G401.6 (cell line): ENCODE results near the gene PRTN3.
"Not testable (repeated sequence)": the region's sequence is repeated elsewhere in the genome, so short reads cannot be mapped to it uniquely, and the experiment has no call there.

ENCODE experiments used
- FAIRE-seq: peaks from 2 replicates; lab custom pipeline; 2012; peaks lifted over from hg19 to GRCh38; lab: Jason Lieb, UNC

PRTN3 gene

DNA sequence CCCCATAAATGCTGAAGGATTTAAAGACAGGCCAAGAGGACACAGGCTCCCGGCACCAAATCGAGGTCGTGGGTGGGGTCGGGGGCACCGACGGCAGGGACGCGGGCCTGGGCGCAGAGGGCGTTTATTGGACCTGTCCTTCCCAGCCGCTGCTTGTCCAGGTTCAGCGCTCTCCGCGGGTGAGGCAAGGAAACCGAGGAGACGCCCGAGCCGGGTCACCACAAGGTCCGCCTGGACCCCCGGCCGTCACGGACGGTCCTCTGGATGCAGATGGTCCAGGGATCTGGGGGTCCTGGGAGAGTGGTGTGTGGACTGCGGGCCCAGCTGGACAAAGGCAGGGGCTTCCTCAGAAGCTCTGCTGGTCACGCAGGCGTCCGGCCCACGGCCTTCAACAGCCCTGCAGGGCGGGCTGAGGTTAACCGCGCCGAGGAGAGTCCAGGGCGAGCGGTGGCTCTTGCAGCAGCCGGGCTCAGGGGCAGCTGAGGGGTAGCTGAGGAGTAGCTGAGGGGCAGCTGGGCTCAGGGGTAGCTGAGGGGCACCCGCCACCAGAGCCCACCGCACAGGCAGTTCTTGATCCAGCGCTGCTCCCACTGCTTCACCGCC lies 27.2 kb downstream of the PRTN3 start:
- no peak for FAIRE-seq

GRCh38 chr19:868458-869244 lies 27.9 kb downstream of the PRTN3 start:
- no peak for FAIRE-seq

DNA sequence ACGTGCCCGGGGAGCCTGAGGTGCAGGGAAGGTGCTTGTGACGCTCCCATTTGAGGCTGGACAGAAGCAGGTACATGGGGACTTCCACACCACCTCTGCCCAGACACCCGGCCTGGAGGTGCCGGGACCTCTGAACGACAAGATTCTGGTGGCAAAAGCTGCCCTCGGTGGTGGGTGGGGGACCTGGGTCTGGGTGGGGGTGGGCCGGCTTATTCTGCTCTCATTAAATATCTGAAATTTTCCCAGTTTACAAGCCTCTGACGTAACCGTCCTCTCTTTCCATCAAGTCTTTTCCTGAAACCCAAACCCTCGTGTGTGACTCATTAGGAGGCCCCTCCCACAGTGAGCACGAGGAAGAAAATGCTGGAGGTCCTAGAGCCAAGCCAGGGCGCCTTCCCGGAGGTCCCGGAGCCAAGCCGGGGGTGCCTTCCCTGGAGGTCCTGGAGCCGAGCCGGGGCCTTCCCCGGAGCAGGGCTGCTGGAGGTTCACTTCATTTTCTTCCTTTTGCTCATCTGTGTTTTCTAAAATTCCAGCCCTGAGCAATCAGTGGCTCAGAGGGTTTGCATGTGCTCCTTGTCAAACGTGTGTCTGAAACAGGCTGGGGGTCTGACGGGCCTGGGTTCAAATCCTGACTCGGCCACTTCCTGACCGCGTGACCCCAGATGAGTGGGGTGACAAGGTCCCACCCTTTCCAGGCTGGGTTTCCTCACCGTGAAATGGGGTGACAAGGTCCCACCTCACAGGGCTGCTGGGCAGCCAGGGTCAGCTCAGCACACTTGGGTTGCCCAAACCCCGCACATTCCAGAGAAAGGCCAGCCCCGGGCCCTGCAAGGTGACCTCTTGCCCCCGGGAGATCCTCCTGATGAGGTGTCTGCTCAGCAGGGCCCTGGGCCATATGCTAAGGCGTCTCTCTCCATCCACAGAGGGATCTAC lies 28.7 kb downstream of the PRTN3 start:
- FAIRE-seq: peak; percentile 72

GRCh38 chr19:870314-870713 lies 29.5 kb downstream of the PRTN3 start:
- no peak for FAIRE-seq

GRCh38 chr19:870963-871401 lies 30.2 kb downstream of the PRTN3 start:
- no peak for FAIRE-seq

DNA sequence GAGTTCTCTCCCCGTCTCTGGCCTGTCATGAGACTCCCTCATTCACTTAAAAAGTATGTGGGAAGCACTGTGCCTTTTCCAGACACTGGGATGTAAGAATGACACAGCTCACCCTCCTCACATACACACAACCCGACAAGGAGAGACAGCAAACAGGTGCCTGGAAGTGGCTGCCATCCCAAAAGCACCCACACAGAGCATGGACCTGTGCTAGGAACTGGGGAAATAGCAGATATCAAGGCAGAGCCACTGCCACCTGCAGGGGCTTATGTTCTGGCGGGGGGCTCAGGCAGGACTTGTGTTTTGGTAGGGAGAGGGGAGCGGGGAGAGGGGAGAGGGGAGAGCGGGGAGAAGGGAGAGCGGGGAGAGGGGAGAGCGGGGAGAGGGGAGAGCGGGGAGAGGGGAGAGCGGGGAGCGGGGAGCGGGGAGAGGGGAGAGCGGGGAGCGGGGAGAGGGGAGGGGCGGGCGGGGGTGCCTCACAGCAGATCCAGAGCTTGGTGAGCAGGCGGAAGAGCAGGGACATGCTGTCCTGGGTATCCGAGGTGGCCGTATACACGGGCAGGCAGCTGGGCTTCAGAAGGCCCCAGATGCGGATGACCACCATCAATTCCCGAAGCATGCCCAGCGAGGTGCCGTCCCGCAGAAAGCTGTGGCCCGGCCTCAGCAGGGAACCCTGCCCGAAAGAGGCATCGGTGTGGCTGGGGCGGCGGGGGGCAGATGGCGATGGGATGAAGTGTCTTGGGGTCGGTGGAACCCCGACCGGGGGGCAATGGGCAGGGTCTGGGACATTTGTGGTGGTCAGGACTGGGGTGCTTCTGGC lies 30.9 kb downstream of the PRTN3 start:
- no peak for FAIRE-seq

DNA sequence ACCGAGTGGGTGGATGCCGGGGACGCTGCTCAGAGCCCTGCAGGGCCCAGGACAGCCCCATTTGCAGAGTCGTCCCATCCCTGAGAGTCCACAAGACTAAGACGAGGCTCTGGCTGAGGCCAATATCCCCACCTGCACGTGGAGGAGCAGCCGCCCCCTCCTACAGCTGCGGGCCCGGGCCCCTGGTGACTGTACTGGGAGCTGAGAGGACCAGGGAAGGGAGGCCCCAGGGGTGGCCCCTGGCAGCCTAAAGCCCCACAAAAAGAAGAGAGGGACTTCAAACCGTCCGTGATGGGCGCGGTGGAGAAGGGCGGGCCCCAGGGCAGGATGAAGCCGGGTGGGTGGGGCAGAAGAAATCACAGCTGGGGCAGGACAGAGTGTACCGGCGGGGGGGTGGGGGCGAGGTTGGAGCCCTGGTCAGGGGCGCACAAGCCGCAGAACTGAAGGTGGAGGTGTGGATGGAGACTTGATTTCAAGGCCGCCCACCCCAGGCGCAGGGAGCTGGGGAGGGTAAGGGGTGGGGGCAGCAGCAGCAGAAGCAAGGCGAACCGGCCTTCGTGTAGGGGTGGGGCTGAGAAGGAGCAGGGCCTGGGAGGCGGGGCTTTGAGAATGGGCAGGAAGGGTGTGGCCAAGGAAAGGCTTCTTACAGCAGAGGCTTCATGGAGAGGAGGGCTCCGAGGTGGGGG lies 31.6 kb downstream of the PRTN3 start:
- no peak for FAIRE-seq

DNA sequence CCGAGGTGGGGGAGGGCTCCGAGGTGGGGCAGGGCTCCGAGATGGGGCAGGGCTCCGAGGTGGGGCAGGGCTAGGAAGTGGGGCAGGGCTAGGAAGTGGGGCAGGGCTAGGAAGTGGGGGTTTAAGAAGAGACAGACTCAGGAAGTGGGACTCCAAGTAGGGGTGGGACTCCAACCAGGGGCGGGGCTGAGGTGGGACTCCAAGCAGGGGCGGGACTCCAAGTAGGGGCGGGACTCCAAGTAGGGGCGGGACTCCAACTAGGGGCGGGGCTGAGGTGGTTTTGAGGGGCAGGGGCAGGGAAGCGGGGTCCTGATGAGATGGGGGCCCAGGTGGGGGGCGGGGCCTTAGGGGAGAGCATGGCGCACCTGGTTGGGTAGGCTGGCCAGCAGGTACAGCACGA lies 32.3 kb downstream of the PRTN3 start:
- no peak for FAIRE-seq

DNA sequence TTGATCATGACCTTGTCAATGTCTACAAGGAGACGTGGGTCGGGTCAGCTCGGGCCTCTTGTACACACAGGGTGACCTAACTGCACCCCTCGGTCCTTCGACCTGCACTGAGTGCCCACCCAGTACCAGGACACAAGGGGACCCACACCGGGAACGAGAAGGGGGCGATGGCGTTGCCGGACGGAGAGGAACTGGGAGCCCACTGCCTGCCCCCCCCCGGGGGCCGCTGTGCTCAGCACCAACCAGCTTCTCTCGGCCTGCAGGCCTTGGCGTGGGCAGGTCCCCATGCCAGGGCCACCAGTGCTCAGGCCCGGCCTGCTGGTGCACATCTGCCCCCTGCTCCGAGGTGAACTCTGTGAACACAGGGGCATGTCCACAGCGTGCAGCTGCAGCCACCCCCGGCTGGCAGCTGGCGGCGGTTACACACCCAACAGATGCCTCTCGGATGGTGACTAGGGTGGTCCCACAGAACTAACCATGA lies 32.8 kb downstream of the PRTN3 start:
- no peak for FAIRE-seq

DNA sequence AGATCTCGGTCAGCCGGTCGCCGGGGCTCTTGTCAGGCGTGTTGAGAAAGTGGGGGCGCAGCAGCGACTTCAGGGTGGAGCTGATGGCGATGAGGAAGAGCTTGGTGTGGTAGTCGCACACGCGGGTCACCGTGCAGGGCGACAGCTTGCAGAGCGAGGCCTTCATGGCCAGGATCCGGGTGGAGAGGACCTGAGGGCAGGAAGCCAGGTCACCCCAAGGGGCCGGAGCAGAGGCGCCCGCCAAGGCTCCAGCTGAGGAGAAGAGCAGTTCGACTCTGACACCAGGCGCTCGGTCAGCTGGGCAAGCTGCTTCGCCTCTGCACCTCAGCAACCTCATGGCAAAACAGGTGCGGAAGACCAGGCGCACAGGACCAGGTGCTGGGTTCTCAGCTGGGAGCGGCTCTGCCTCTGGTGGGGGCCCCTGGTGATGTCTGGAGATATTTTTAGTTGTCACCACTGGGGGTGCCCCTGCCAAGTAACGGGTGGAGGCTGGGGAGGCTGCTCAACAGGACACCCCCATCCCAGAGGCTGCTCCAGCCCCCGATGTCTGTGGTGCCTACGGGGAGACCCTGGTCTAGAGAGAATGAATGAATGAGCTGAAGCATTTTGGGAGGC lies 34.6 kb downstream of the PRTN3 start:
- no peak for FAIRE-seq

- FAIRE-seq: no peak
These were observed 35.3 kb downstream of the PRTN3 start for GRCh38 chr19:876089-876488.

- no peak for FAIRE-seq
These were observed 36.0 kb downstream of the PRTN3 start for GRCh38 chr19:876780-877314.

- FAIRE-seq: not testable (repeated sequence)
These were observed 37.3 kb downstream of the PRTN3 start for GRCh38 chr19:877992-878660.

DNA sequence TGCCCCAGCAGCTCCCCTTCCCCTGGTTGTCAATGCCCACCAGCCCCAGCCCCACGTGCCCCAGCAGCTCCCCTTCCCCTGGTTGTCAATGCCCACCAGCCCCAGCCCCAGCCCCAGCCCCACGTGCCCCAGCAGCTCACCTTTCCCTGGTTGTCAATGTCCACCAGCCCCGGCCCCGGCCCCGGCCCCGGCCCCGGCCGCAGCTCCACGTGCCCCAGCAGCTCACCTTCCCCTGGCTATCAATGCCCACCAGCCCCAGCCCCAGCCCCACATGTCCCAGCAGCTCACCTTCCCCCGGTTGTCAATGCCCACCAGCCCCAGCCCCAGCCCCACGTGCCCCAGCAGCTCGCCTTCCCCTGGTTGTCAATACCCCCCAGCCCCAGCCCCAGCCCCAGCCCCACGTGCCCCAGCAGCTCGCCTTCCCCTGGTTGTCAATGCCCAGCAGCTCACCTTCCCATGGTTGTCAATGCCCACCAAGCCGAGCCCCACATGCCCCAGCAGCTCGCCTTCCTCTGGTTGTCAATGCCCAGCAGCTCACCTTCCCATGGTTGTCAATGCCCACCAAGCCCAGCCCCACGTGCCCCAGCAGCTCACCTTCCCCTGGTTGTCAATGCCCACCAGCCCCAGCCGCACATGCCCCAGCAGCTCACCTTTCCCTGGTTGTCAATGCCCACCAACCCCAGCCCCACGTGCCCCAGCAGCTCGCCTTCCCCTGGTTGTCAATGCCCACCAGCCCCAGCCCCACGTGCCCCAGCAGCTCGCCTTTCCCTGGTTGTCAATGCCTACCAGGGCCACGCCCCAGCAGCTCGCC lies 38.2 kb downstream of the PRTN3 start:
- not testable (repeated sequence) for FAIRE-seq

DNA sequence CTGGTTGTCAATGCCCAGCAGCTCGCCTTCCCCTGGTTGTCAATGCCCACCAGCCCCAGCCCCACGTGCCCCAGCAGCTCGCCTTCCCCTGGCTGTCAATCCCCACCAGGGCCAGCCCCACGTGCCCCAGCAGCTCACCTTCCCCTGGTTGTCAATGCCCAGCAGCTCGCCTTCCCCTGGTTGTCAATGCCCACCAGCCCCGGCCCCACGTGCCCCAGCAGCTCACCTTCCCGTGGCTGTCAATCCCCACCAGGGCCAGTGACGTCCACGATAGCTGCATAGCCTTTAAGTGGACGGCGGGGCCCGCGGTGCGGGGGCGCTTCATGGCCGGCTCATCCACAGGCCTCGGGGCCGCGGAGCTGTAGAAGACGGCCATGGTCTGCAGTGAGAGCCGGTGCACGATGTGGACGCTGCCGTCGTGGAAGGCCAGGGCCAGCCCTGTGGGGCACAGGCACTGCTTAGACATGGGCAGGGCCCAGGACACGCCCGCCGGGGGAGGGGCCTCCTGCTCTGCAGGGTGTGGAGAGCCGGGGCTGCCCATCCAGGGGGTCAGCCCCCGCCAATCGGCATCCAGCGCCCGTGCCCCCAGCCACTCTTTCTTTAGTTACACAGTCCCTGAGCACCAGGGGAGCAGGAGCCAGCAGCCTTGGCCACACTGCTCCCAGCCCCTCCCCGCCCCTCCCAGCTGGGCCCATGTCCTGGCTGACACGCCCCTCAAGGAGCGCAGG lies 39.1 kb downstream of the PRTN3 start:
- FAIRE-seq: no peak

DNA sequence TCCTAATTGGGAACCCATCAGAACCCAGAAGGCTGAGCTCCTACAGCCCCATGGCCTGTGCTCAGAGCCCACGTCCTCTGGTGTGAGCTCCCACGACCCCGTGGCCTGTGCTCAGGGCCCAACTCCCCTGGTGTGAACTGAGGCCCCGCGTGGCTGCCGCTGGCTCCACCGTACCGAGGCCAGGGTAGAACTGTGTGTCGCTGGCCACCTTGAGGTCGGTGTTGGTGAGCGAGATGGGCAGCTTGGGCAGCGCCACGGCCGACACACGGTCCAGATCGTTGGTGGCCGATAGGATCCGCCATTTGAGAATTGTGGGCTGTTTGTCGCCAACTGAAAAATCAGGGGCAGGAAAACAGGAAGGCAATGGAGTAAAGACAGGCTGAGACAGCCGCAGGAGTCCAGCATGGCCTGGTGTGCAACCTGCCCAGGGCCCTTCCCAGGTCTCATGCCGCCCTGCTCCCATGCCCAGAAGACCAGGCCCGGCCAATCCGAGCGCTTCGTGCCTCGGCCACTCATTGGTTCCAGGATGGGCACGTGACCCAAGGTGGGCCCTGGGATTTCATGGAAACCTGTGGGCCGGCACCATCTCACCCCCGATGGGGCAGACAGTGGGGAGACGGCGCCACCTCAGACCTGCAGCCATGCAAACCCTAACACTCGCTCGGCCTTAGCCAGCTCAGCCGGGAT lies 40.7 kb downstream of the PRTN3 start:
- no peak for FAIRE-seq

DNA sequence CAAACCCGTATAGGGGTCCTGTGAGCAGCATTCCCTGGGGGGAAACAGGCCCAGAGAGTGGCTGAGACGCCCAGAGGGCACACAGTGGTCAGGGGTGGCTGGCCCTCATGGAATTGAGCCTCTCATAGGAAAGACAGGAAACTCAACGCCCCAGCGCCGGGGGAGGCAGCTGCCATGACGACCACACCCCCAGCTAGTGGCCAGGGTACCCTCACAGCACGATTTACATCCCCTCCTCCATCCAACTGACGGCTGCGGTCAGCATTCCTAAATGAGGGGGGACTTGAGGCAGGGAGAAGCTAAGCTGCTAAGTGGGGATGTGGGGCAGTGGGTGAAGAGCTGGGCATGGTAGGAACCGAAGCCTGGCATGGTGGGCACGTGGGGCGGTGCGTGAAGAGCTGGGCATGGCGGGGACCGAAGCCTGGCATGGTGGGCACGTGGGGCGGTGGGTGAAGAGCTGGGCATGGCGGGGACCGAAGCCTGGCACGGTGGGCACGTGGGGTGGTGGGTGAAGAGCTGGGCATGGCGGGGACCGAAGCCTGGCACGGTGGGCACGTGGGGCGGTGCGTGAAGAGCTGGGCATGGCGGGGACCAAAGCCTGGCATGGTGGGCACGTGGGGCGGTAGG lies 42.2 kb downstream of the PRTN3 start:
- FAIRE-seq: no peak
